ENCODE measurements around the gene SP4.
"Not testable (repeated sequence)": the region's sequence is repeated elsewhere in the genome, so short reads cannot be mapped to it uniquely, and the experiment has no call there.

The SP4 gene

GRCh38 chr7:21526007-21526406 lies 98.1 kb downstream of the SP4 start:
- no peak for DNase-seq (ENCODE audit: low read depth)

- no peak for DNase-seq (ENCODE audit: low read depth)
These were observed 98.6 kb downstream of the SP4 start for GRCh38 chr7:21526448-21526847.

DNA sequence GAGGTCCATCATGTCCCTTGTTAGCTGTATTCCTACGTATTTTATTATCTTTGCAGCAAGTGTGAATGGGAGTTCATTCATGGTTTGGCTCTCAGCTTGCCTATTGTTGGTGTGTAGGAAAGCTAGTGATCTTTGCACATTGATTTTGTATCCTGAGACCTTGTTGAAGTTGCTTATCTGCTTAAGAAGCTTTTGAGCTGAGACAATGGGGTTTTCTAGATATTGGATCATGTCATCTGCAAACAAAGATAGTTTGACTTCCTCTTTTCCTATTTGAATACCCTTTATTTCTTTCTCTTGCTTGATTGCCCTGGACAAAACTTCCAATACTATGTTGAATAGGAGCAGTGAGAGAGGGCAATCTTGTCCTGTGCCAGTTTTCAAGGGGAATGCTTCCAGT lies 104.6 kb downstream of the SP4 start:
- not testable (repeated sequence) for DNase-seq (ENCODE audit: low read depth)

- DNase-seq (ENCODE audit: low read depth) = not testable (repeated sequence)
These were observed 105.8 kb downstream of the SP4 start for GRCh38 chr7:21533646-21534045.

DNA sequence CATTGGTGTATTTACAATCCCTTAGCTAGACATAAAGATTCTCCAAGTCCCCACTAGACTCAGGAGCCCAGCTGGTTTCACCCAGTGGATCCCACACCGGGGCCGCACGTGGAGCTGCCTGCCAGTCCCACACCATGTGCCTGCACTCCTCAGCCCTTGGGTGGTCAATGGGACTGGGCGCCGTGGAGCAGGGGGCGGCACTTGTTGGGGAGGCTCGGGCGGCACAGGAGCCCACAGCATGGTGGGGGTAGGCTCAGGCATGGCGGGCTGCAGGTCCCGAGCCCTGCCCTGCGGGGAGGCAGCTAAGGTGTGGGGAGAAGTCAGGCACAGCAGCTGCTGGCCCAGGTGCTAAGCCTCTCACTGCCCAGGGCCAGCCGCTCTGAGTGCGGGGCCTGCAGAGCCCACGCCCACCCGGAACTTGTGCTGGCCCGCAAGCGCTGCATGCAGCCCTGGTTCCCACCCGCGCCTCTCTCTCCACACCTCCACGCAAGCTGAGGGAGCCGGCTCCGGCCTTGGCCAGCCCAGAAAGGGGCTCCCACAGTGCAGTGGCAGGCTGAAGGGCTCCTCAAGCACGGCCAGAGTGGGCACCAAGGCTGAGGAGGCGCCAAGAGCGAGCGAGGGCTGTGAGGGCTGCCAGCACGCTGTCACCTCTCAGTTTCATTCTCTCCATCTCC lies 108.7 kb downstream of the SP4 start:
- not testable (repeated sequence) for DNase-seq (ENCODE audit: low read depth)

GRCh38 chr7:21538936-21539495 lies 111.1 kb downstream of the SP4 start:
- DNase-seq (ENCODE audit: low read depth) = no peak

DNA sequence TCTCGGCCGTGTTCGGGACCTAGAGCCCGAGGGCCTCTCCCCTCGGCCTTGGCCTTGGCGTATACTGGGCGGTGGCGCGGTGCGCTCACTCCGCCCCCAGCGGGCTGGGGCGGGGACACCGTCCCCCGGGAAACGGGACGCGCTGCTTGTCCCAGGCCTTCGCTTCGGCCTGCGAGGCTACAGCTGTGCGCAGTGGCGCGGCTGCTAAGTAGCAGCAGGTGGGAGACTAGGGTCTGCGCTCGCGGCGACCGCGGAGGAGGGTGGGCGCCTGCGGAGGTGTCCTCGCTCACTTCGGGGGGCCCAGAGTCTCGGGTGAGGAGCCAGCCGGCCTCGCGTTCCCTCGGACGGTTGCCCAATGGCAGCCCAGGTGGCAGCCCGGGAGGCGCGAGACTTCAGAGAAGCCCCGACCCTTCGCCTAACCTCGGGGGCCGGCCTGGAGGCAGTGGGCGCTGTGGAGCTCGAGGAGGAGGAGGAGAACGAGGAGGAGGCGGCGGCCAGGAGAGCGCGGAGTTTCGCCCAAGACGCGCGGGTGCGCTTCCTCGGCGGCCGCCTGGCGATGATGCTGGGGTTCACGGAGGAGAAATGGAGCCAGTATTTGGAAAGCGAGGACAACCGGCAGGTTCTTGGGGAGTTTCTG lies 115.1 kb downstream of the SP4 start, which contains the start of gene DNAH11:
TSS of gene DNAH11 (plus strand) at position 149 of the 637 bp plus-strand sequence. CDS start at position 356, 207 bp downstream.
- no peak for DNase-seq (ENCODE audit: low read depth)

DNA sequence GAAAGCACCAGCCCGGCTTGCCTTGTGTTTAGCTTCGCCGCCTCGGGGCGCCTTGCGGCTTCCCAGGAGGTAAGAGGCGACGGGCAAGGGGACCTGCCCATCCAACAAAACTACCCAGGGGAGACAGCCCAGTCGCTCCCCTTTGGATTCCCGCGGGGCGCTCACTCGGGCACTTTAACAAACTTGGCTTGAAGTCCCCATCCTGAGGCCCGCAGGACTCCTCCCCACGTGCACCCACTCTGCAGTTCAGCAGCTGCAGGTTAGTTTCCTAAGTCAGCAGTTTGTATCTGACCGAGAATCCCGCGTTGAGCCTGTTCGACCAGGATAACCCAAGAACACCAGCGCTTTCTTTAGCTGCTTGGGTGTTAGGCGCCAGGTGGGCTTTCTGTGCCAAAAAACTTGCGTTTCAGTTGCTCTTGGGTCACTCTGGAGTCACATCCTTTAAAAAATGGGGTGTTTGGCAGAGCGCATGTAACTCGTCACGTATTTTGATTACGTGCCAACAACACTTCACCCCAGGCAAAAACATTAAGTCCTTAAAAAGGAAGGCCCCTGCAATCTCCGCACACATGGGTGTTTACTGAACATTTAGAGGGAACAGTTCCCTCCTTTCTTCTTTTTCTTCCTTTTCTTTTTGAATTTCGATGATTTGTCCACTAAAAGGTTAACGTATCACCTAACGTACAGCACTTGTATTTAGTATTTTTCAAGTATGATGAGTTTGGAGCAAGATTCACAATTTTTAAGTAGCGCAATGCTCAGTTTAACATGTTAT lies 115.8 kb downstream of the SP4 start:
- DNase-seq (ENCODE audit: low read depth) = no peak

DNA sequence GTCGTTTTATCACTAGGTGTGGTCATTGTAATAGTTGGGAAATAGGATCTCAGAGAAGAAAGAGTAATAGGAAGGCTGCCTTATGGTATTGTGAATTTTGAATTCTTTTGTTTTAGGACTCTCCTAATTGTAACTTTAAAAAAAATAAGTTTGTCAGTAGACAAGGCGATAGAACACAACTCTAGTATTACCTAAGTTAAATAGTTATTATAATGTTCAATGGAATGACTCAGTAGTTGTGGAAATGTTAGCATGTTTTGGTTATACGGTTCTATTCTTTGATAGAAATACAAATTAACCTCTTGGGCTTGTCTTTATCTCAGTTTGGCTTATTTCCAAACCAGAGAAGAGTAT lies 116.4 kb downstream of the SP4 start:
- no peak for DNase-seq (ENCODE audit: low read depth)

DNA sequence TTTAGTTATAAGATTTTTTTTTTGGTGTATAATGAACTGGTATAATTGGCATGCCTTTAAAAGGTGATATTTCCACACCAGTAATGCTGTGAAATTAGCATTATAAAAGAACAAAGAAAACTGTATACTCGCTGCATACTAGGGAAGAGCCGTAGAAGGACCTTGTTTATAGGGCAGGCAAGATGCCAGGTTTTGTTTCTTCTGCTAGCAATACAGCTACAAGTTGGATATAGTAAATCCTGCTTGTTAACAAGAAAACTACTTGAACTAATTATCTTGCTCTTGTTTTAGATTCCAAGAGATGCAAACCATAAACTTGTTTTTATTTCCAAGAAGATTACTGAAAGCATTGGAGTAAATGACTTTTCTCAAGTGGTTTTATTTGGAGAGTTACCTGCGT lies 116.8 kb downstream of the SP4 start:
- no peak for DNase-seq (ENCODE audit: low read depth)

- DNase-seq (ENCODE audit: low read depth) = no peak
These were observed 119.6 kb downstream of the SP4 start for GRCh38 chr7:21547501-21547900.

- no peak for DNase-seq (ENCODE audit: low read depth)
These were observed 120.6 kb downstream of the SP4 start for GRCh38 chr7:21548491-21548890.

DNA sequence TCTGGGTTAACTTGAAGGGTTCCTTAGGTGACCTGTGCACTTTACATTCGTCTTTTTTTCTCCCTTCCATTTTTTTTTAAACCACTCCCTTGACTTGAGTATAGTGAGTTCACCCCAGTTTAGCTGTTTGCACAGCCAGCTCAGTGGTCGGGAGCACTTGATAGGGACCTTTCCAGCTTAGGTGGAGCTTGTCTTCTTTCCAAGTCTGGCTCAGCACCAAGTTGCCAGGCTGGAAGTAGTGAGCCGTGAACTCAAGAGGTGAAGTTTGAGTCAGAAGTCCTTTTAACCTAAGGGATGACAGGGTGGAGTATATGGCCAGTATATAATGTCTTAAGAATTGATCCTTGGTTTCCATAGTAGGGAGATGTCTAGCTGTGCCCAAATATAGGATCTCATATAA lies 122.2 kb downstream of the SP4 start:
- DNase-seq (ENCODE audit: low read depth) = no peak

DNA sequence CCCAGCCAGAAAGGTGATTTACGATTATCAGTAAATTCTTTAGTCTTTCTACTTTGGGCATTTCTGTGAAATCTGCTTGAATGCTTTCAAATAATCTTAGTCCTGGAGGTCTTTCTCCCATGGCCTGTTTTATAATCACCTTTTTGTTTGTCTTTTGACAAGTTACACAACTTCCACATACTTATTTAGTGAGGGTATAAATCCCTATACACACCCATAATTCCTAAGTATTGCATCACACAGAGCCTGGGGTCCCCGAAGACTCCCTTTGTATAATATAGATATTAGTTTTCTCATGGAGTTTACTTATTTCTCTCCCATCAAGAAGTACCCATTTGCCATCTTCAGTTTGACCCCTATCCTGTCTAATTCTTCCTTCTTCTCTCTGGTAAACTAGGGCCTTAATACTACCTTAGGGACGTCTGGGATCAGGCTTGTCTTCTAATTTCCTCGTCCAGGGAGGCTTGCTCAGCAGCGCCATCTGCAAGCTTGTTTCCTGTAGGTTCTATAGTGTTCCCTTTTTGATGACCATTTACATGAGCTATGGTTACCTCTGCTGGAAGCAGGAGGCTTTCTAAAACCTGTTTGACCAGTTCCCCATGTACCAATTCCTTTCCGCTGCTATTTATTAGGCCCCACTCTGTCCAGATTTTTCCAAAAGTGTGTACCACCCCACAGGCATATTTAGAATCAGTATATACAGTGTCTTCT lies 123.1 kb downstream of the SP4 start:
- no peak for DNase-seq (ENCODE audit: low read depth)

DNA sequence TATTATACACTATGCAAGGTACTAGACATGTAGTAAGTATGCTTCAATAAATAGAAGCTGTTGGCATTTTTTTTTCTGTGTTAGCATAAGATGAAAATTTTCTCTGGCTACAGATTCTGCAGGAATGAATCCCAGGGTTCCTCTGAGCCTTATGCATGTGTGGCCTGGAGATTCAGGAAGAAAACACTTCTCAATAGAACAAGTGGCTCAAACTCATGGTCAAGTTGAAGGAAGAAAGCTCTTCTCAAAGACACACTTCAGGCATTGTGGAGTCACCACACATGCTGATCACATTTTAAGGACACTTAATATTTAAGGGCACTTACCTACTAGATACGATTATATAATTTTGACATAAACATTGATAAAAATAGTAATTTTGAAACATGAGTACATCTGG lies 134.5 kb downstream of the SP4 start:
- no peak for DNase-seq (ENCODE audit: low read depth)

Data from activated T-cell treated with anti-CD3 and anti-CD28 coated beads for 1 hour (primary cell).